ENCODE data around the gene ZFAND5. TPM values are rescaled to one million over a fixed set of nuclear protein-coding genes. Genes with fewer than 3 reads are reported as not detected.

The ZFAND5 gene
- polyA plus RNA-seq, 3 donors, result 199 to 702 (median 237) TPM

DNA sequence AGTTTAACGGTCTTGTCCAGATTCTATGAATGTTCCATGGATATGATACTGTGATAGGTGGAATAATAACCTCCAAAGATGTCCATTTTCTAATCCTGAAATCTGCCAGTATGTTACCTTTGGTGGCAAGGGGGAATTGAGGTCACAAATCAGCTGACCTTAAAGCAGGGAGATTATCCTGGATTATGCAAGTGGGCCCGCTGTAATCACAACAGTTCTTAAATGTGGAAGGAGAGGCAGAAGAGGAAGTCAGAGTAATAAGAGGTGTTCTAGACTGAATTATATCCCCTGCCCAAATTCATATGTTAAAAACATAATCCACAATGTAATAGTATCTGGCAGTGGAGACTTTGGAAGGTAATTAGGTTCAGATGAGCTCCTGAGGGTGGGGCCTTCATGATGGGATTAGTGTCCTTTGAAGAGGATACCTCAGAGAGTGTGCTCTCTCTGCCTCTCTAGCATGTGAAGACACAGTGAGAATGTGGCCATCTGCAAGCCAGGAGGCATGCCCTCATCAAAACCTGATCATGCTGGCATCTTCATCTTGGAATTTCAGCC lies 47.6 kb upstream of the ZFAND5 start:
- no peaks in the 10 kb centered on the region for H3K79me2 ChIP-seq (ENCODE audit: insufficient read depth, low read length)
- Mint-ChIP-seq H3K4me3 (peak overlapping the region in 1 of 2 donors; percentile 39), H3K4me1 (peaks cover 13% of the 10 kb centered on the region), H3K27ac (peak overlapping the region in 6 of 7 donors; percentile 41 to 79 (median 69)), H3K9me3 (no peaks in the 10 kb centered on the region), H3K27me3 (ENCODE audit: low read depth in 3 of 3) (peaks cover 0 to 3% (median 0%) of the 10 kb centered on the region in 3 donors), H3K36me3 (no peaks in the 10 kb centered on the region)
- peak; percentile 38 to 75 (median 61) for DNase-seq
- TF ChIP-seq, protein P1, sequence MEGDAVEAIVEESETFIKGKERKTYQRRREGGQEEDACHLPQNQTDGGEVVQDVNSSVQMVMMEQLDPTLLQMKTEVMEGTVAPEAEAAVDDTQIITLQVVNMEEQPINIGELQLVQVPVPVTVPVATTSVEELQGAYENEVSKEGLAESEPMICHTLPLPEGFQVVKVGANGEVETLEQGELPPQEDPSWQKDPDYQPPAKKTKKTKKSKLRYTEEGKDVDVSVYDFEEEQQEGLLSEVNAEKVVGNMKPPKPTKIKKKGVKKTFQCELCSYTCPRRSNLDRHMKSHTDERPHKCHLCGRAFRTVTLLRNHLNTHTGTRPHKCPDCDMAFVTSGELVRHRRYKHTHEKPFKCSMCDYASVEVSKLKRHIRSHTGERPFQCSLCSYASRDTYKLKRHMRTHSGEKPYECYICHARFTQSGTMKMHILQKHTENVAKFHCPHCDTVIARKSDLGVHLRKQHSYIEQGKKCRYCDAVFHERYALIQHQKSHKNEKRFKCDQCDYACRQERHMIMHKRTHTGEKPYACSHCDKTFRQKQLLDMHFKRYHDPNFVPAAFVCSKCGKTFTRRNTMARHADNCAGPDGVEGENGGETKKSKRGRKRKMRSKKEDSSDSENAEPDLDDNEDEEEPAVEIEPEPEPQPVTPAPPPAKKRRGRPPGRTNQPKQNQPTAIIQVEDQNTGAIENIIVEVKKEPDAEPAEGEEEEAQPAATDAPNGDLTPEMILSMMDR (IDR thresholded peaks at IDR 0.05), result no peak
- no peaks in the 10 kb centered on the region for H4K20me1 ChIP-seq (ENCODE audit: insufficient read depth, low read length)
- peak overlapping the region; percentile 0 for H3K4me2 ChIP-seq (replicated peaks; ENCODE audit: extremely low read depth, low read length, poor library complexity, severe bottlenecking)
- H2AFZ ChIP-seq (ENCODE audit: insufficient read depth, low read depth, low read length, poor library complexity, severe bottlenecking), result peak overlapping the region; percentile 34
- intact Hi-C loops (cut with micrococcal nuclease), result no loop called here
- H3K36me3 ChIP-seq (replicated peaks in 1 of 2; ENCODE audit: control insufficient read depth in 1 of 2, insufficient read depth in 2 of 2, low read length in 2 of 2), result no peaks in the 10 kb centered on the region
- H3K4me1 ChIP-seq (ENCODE audit: control insufficient read depth in 1 of 2, insufficient read depth in 2 of 2, low read length in 2 of 2), result peaks cover 11 to 12% of the 10 kb centered on the region in 2 donors
- no peaks in the 10 kb centered on the region for H3K9me3 ChIP-seq (replicated peaks in 1 of 2; ENCODE audit: control insufficient read depth in 1 of 2, insufficient read depth in 1 of 2, low read length in 2 of 2)
- peak overlapping the region in 1 of 2 donors; percentile 46 for H3K27ac ChIP-seq (ENCODE audit: low read depth in 1 of 2, low read length in 2 of 2)
- no peaks in the 10 kb centered on the region for H3K27me3 ChIP-seq (ENCODE audit: control insufficient read depth in 2 of 2, insufficient read depth in 2 of 2, low read length in 2 of 2)
- 60% methylated on average over 1 of the region's 2 CpGs for WGBS (ENCODE audit: insufficient coverage)
- H3K4me3 ChIP-seq (replicated peaks in 1 of 3; ENCODE audit: low read depth in 2 of 3, low read length in 3 of 3), result no peak overlapping the region
- no peak overlapping the region for H3K9ac ChIP-seq (ENCODE audit: insufficient read depth, low read length, poor library complexity, severe bottlenecking)

DNA sequence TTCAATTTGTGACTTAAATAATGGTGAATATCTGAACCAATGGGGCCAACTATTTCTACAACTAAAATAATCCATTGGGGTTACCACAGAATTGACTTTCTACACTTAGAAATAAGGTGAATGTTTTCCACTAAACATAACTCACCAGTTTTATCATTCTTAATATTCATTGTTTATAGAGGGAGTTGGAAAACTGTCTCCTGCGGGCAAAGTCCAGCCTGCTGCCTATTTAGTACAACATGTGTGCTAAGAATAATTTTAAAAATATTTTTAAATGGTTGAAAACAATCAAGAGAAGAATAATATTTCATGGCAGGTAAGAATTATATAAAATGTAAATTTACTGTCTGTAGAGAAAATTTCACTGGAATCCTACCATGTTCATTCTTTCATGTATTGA lies 45.2 kb upstream of the ZFAND5 start:
- no peaks in the 10 kb centered on the region for H3K9me3 Mint-ChIP-seq
- Histone ChIP-seq H3K27ac (ENCODE audit: low read depth in 1 of 2, low read length in 2 of 2) (no peak overlapping the region), H3K4me3 (replicated peaks in 1 of 3; ENCODE audit: low read depth in 2 of 3, low read length in 3 of 3) (no peak overlapping the region), H3K79me2 (ENCODE audit: insufficient read depth, low read length) (no peaks in the 10 kb centered on the region), H3K4me2 (replicated peaks; ENCODE audit: extremely low read depth, low read length, poor library complexity, severe bottlenecking) (no peak overlapping the region), H3K9ac (ENCODE audit: insufficient read depth, low read length, poor library complexity, severe bottlenecking) (no peak overlapping the region), H3K9me3 (replicated peaks in 1 of 2; ENCODE audit: control insufficient read depth in 1 of 2, insufficient read depth in 1 of 2, low read length in 2 of 2) (no peaks in the 10 kb centered on the region), H4K20me1 (ENCODE audit: insufficient read depth, low read length) (no peaks in the 10 kb centered on the region), H3K36me3 (replicated peaks in 1 of 2; ENCODE audit: control insufficient read depth in 1 of 2, insufficient read depth in 2 of 2, low read length in 2 of 2) (no peaks in the 10 kb centered on the region), H3K27me3 (ENCODE audit: control insufficient read depth in 2 of 2, insufficient read depth in 2 of 2, low read length in 2 of 2) (no peaks in the 10 kb centered on the region), H2AFZ (ENCODE audit: insufficient read depth, low read depth, low read length, poor library complexity, severe bottlenecking) (no peak overlapping the region), H3K4me1 (ENCODE audit: control insufficient read depth in 1 of 2, insufficient read depth in 2 of 2, low read length in 2 of 2) (peaks cover 11 to 12% of the 10 kb centered on the region in 2 donors)
- H3K36me3 Mint-ChIP-seq, result no peaks in the 10 kb centered on the region
- peaks cover 0 to 3% (median 2%) of the 10 kb centered on the region in 3 donors for H3K27me3 Mint-ChIP-seq (ENCODE audit: low read depth in 3 of 3)
- peak overlapping the region in 1 of 7 donors; percentile 2 for H3K27ac Mint-ChIP-seq
- peaks cover 11% of the 10 kb centered on the region for H3K4me1 Mint-ChIP-seq
- no peak overlapping the region for H3K4me3 Mint-ChIP-seq
- TF ChIP-seq, protein P1 (IDR thresholded peaks at IDR 0.05), result no peak
- DNase-seq, result no peak
- WGBS (ENCODE audit: insufficient coverage), result no CpG with 5 or more reads among the region's 1 CpG
- intact Hi-C loops (cut with micrococcal nuclease), result no loop called here

Measured in CD14-positive monocyte (primary cell).